Measurements from ENCODE around the gene FOXM1. TPM values are rescaled to one million over a fixed set of nuclear protein-coding genes. Genes with fewer than 3 reads are reported as not detected.
A peak's percentile ranks its signal among the peaks of the same experiment; 100 is the strongest.

FOXM1 gene
- total and polyA plus RNA-seq, 10 of the 15 experiments (the other 5 are each of a cell fraction or from before 2014, with no cell fraction given): 15.1 to 63.2 (median 34.2) TPM

- intact Hi-C loops (cut with micrococcal nuclease; ENCODE audit: unreplicated experiment) (no loop called here), in situ Hi-C loops (cut with MboI) (no loop called here)
- Histone ChIP-seq H3K4me2 (ENCODE audit: control insufficient read depth, insufficient read depth) (no peak overlapping the region; the same call in 1 of the 2 replicates), H3K27ac (ENCODE audit: control insufficient read depth, insufficient read depth) (no peak overlapping the region), H3K4me3 (no peak overlapping the region), H3K36me3 (ENCODE audit: control insufficient read depth in 2 of 2, insufficient read depth in 2 of 2, low read length in 1 of 2) (no peaks in the 10 kb centered on the region), H4K20me1 (ENCODE audit: control insufficient read depth, insufficient read depth) (no peaks in the 10 kb centered on the region), H3K9me3 (replicated peaks; ENCODE audit: control insufficient read depth, insufficient read depth, low read length) (no peaks in the 10 kb centered on the region), H2AFZ (ENCODE audit: control insufficient read depth, low read depth, low read length) (no peak overlapping the region), H3K9ac (ENCODE audit: control insufficient read depth, insufficient read depth, low read length) (no peak overlapping the region), H3K27me3 (replicated peaks in 1 of 2; ENCODE audit: control insufficient read depth in 2 of 2, insufficient read depth in 2 of 2, low read length in 1 of 2) (no peaks in the 10 kb centered on the region), H3K79me2 (ENCODE audit: control insufficient read depth, insufficient read depth, low read length) (peaks cover 65% of the 10 kb centered on the region), H3K4me1 (ENCODE audit: control insufficient read depth, insufficient read depth, low read length) (no peaks in the 10 kb centered on the region; the same call in 1 of the 2 replicates)
- no peak for FAIRE-seq
- ATAC-seq: no peak
- POLR2A ChIA-PET: interaction anchor here (1.1 to 1.2 kb wide), 2 partner anchors 10 to 13 kb away, joined by 3 to 4 read pairs; partner anchors contain the start of gene TULP3
- BruUV-seq (replicated peaks): TSS peak; percentile 46
- SMC1A ChIA-PET (ENCODE audit: uncharacterized antibody, unreplicated experiment): no interaction called here
- CTCF ChIA-PET: interaction anchor here (1.3 to 1.4 kb wide), 2 partner anchors 10 to 51 kb away, joined by 3 to 6 read pairs; partner anchors contain the start of gene TULP3
- WGBS (ENCODE audit: insufficient coverage, insufficient replicate concordance, low lambda C conversion rate, missing lambda C conversion rate): 100% methylated on average over 3 of the region's 3 CpGs
- DNase-seq (ENCODE audit: low read depth, low spot score): no peak
- RAD21 ChIA-PET (ENCODE audit: unreplicated experiment): interaction anchor here (1.3 kb wide), 1 partner anchor 155 kb away, joined by 7 read pairs; no protein-coding TSS in a partner anchor
- TF ChIP-seq NFYA (IDR thresholded peaks at IDR 0.05; ENCODE audit: borderline replicate concordance, low read depth, low read length) (no peak), TCF12 (IDR thresholded peaks at IDR 0.05; ENCODE audit: low read depth, low read length) (no peak), ZBTB40 (IDR thresholded peaks at IDR 0.05; ENCODE audit: borderline replicate concordance) (no peak), CBFB (IDR thresholded peaks at IDR 0.05; ENCODE audit: low read depth) (no peak), E4F1 (IDR thresholded peaks at IDR 0.05; ENCODE audit: borderline replicate concordance, partially characterized antibody) (no peak), REST (IDR thresholded peaks at IDR 0.05; ENCODE audit: low read depth, low read length) (no peak), PAX5 (IDR thresholded peaks at IDR 0.05; ENCODE audit: borderline replicate concordance, low read depth, low read length) (no peak), BMI1 (IDR thresholded peaks at IDR 0.05; ENCODE audit: borderline replicate concordance) (no peak), HDAC2 (IDR thresholded peaks at IDR 0.05) (no peak), MEF2A (IDR thresholded peaks at IDR 0.05; ENCODE audit: insufficient read depth, low read depth, low read length) (no peak), SMARCA5 (IDR thresholded peaks at IDR 0.05) (no peak), LARP7 (IDR thresholded peaks at IDR 0.05) (no peak), MEF2B (IDR thresholded peaks at IDR 0.05; ENCODE audit: partially characterized antibody, poor library complexity, severe bottlenecking) (no peak), NR2C1 (IDR thresholded peaks at IDR 0.05) (no peak), POLR2A (IDR thresholded peaks at IDR 0.05; ENCODE audit: low read depth, low read length) (no peak), RFX5 (IDR thresholded peaks at IDR 0.05; ENCODE audit: low read depth, low read length) (no peak)
These were observed 2.9 kb upstream of the FOXM1 start for GRCh38 chr12:2879853-2880252.

Measured in GM12878 (cell line).